GM21529 (cell line): ENCODE results near the gene AGO3.
"Not testable (repeated sequence)": the region's sequence is repeated elsewhere in the genome, so short reads cannot be mapped to it uniquely, and the experiment has no call there.

Experiments used
- ATAC-seq: cut with Tn5 transposase; IDR thresholded peaks from one replicate; pipeline ENCODE4 v1.9.1; 2021; ENCODE audit not compliant: unreplicated experiment

Gene AGO3

GRCh38 chr1:35930593-35931445, at the start of gene AGO3:
Gene AGO3 (plus strand): TSS chr1:35931105. CDS start chr1:35931427, 322 bp downstream.
- peak; percentile 80 for ATAC-seq

DNA sequence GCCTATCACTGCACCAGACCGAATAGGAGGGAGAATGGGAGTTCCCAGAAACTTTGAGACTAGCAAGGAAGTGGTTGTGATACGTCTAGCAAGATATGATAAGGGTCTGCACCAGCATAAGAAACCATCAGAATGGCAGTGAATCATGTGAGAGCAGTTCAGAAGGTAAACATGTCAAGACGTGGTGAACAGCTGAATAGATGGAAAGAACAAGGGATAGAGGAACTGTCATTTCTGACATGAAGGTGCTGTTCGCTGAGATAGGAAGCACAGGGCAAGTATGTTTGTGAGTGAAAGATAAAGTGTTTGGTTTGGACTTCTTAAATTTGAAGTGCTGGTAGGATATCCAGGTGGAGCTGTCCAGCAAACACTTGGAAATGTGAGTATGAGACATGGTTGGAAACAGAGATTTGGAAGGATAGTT, 49.0 kb upstream of the AGO3 start:
- no peak for ATAC-seq

- ATAC-seq, result no peak
Observed at GRCh38 chr1:35882586-35882944, 48.3 kb upstream of the AGO3 start.

- ATAC-seq, result peak; percentile 81
Observed at GRCh38 chr1:35882945-35883634, 47.8 kb upstream of the AGO3 start, which contains the start of gene AGO1. Gene AGO1 (plus strand): TSS chr1:35883209. CDS start chr1:35883422, 213 bp downstream.

- peak; percentile 11 for ATAC-seq
Observed at GRCh38 chr1:35883635-35884101, 47.2 kb upstream of the AGO3 start.

GRCh38 chr1:35884934-35885333, 46.0 kb upstream of the AGO3 start:
- ATAC-seq, result no peak

- no peak for ATAC-seq
Observed at GRCh38 chr1:35885961-35886558, 44.8 kb upstream of the AGO3 start.

DNA sequence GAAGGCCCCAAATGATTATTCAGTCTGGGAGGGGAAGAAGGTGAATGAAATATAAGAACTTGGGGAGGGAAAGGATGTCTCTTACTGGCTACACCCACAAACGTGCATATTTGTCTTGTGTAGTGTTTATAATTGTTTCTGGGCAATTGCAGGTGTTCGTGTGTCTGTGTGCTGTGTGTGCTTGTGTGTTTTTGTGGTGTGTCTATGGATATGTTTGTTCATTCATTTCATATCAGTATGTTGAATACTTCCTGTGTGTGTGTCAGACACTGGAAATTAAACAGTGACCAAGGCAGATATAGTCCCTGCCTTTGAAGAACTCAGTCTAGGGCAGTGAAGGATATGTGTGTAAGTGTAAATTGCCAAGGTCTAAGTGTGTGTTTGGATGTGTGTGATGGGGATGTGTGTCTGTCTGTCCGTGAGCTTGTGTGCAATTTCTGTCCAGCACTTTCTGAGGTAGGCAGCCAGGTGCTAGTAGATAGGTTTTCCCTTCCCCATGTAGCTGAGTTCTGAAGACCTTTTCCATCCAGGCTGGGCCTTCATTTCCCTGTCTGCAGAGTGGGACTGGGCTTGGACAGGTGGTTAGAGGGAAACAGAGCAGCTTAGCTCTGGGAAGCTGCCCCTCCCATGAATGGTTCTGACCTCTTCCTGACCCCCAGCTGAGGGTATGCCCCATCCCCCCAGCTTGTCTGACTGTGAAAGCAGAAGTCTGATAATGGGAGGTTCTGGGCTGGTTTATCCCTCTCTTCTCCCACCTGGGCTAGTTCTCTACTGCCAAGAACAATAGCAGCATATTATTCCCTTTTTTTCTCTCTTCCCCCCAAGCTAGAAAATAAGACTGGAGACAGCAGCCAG, 44.1 kb upstream of the AGO3 start:
- ATAC-seq, result no peak

GRCh38 chr1:35887508-35887907, 43.4 kb upstream of the AGO3 start:
- no peak for ATAC-seq

- ATAC-seq, result no peak
Observed at GRCh38 chr1:35888255-35888654, 42.6 kb upstream of the AGO3 start.

DNA sequence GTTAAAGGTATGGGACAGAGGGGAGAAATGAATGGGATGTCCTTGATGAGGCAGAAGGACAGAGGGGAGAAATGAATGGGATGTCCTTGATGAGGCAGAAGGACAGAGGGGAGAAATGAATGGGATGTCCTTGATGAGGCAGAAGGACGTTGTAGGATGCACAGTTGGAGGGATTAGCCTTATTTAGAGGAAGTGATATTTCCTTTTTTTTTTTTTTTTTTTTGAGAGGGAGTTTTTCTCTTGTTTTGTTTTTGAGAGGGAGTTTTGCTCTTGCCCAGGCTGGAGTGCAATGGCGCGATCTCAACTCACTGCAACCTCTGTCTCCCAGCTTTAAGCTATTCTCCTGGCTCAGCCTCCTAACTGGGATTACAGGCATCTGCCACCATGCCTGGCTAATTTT, 41.9 kb upstream of the AGO3 start:
- not testable (repeated sequence) for ATAC-seq

- no peak for ATAC-seq
Observed at GRCh38 chr1:35893051-35893879, 37.6 kb upstream of the AGO3 start.

DNA sequence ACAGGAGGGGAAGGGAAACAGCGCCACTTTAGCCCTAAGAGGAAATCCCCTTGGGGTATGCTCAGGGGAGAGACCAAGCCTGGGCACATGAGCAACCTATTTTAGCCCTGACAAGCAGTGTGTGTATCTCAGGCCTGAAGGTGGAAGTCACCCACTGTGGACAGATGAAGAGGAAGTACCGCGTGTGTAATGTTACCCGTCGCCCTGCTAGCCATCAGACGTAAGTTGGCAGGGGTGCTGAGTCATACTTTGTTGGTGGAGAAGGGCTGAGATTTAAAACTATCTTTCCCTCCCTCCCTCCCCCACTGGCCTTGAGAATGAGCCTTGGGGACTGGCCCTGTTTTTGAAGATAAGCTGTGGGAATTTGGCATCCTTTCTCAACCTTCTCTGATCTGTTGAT, 36.7 kb upstream of the AGO3 start:
- ATAC-seq, result peak; percentile 52

DNA sequence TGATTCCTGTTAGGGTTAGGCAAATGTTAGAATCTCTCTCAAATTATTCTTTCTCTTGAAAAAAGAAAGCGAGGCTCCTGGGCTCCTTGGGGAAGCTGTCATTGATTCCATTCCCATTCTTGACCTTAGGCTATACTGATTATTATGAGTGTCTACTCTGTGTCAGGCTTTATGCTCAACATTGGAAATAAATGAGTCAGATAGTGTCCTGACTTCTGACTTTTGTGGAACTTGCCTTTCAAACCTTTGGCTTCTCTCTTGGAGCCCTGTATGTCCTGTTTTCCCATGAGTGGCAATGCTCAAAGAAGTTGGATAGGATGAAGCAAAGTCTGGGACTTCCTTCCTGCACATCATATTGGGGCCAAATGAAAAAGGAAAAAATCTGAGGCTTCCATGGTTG, 36.2 kb upstream of the AGO3 start:
- no peak for ATAC-seq

DNA sequence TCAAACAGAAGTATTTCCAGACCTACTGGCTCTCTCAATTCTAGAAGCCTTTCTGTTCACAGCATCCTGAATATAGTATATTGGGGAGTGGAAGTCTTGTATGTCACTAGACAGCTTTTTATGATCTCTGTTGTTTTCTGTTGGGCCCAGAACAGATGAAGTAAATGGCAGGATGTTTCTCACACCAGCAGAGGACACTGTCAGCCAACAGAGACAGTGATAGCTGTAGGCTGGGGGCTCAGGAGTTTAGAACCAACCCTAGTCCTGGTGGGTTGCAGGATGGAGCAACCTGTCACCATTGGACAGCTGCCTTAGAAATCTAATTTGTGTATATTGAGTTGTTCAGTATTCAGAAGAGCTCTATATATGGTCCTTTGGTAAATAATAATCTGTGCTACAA, 31.0 kb upstream of the AGO3 start:
- no peak for ATAC-seq

DNA sequence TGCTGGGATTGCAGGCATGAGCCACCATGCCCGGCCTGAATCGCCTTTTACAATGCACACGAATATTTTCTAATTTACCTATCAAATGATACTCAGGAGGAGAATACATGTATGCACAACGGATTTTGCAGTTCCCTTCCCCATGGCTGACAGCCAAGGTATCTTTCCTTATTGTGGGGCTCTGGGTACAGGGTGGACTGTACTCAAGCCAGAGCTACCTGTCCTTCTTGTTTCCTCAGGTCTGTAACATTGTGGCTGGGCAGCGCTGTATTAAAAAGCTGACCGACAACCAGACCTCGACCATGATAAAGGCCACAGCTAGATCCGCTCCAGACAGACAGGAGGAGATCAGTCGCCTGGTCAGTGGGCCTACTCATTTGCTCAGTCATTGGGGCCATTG, 29.7 kb upstream of the AGO3 start:
- ATAC-seq, result no peak

GRCh38 chr1:35902671-35903070, 28.2 kb upstream of the AGO3 start:
- ATAC-seq, result no peak

DNA sequence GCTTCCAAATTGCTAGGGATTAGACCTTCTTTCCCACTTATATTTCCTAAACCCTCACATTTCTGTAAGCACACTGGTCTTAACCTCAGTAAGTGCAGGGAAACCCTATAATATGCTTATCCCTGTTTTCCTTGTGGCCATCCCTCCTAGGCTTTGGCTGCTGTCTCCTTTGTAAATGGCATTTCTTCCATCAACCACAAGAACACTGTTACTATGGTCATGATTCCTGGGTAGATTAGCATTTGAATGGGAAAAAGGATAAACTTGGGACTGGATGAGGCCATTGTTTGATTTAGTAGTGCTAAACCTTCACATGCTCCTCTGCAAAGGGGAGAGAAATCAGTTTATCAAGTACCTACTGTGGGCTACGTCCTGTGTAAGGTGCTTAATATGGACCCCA, 16.2 kb upstream of the AGO3 start:
- ATAC-seq, result no peak

DNA sequence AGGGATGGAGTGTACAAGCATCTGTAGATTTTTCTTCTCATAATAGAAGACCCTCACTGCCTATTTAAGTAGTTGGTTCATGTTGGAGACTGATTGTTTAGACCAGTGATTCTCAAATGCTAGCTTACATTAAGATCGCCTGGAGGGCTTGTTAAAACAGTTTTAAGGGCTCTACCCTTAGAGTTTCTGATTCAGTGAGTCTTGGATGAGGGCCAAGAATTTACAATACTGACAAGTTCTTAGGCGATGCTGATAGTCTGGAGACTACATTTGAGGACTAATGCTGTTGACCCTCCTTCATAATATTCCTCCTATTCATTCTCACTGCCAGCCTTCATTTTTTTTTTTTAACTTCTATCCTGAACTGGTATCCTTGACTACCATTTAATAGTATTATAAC, 15.2 kb upstream of the AGO3 start:
- no peak for ATAC-seq

- no peak for ATAC-seq
Observed at GRCh38 chr1:35923791-35924221, 7.1 kb upstream of the AGO3 start.
